Stimulated activated naive CD8-positive, alpha-beta T cell treated with anti-CD3 and anti-CD28 coated beads, Interleukin-15, amount 100 ng/mL, for 72 hours (primary cell): Measurements from ENCODE around the gene ERC2.

Source experiments
- ATAC-seq: fragments of 150-1000 bp; cut with Tn5 transposase; 2 replicates; pipeline ENCODE4 v1.10.0; 2021; ENCODE audit warnings: mild to moderate bottlenecking, moderate library complexity
- DNase-seq, 2 donors: peaks; one replicate each; pipeline ENCODE4 v3.0.0; 2021 to 2022
- H3K27ac Mint-ChIP-seq, 2 donors: one replicate each; pipeline ENCODE4 v1.8.0; 2022; ENCODE audit warnings: mild to moderate bottlenecking in 2 of 2, mixed read lengths in 2 of 2, moderate library complexity in 2 of 2
- H3K27me3 Mint-ChIP-seq: one replicate; pipeline ENCODE4 v1.8.0; 2022; ENCODE audit warnings: mixed read lengths
- H3K4me1 Mint-ChIP-seq: one replicate; pipeline ENCODE4 v1.8.0; 2022; ENCODE audit warnings: mild to moderate bottlenecking, mixed read lengths
- H3K4me3 Mint-ChIP-seq, 2 donors: one replicate each; pipeline ENCODE4 v1.8.0; 2022; ENCODE audit warnings: mild to moderate bottlenecking in 2 of 2, mixed read lengths in 2 of 2, moderate library complexity in 1 of 2
- H3K9me3 Mint-ChIP-seq, 2 donors: one replicate each; pipeline ENCODE4 v1.8.0; 2022; ENCODE audit warnings: mixed read lengths in 2 of 2

The ERC2 gene

GRCh38 chr3:55585856-55586255 is 882.4 kb downstream of the ERC2 start:
- H3K4me3 Mint-ChIP-seq = no peak overlapping the region
- H3K27ac Mint-ChIP-seq = no peak overlapping the region
- ATAC-seq = no peak
- H3K27me3 Mint-ChIP-seq = no peaks in the 10 kb centered on the region
- DNase-seq = no peak
- H3K4me1 Mint-ChIP-seq = no peaks in the 10 kb centered on the region
- H3K9me3 Mint-ChIP-seq = peaks cover 0 to 7% of the 10 kb centered on the region in 2 donors

- Mint-ChIP-seq H3K9me3 (peaks cover 0 to 7% of the 10 kb centered on the region in 2 donors), H3K27ac (peak overlapping the region in 1 of 2 donors; percentile 89), H3K27me3 (no peaks in the 10 kb centered on the region), H3K4me1 (no peaks in the 10 kb centered on the region), H3K4me3 (no peak overlapping the region)
- no peak for DNase-seq
- ATAC-seq = no peak
Measured at GRCh38 chr3:55584716-55585368, 883.4 kb downstream of the ERC2 start.

GRCh38 chr3:55584030-55584429 is 884.2 kb downstream of the ERC2 start:
- ATAC-seq (no peak), DNase-seq (no peak)
- H3K27ac Mint-ChIP-seq = no peak overlapping the region
- H3K4me1 Mint-ChIP-seq = no peaks in the 10 kb centered on the region
- H3K4me3 Mint-ChIP-seq = no peak overlapping the region
- H3K9me3 Mint-ChIP-seq = peaks cover 0 to 7% of the 10 kb centered on the region in 2 donors
- H3K27me3 Mint-ChIP-seq = no peaks in the 10 kb centered on the region

GRCh38 chr3:55583475-55583874 is 884.8 kb downstream of the ERC2 start:
- no peak overlapping the region for H3K4me3 Mint-ChIP-seq
- no peak overlapping the region for H3K27ac Mint-ChIP-seq
- DNase-seq = no peak
- H3K4me1 Mint-ChIP-seq = no peaks in the 10 kb centered on the region
- peaks cover 0 to 1% of the 10 kb centered on the region in 2 donors for H3K9me3 Mint-ChIP-seq
- no peaks in the 10 kb centered on the region for H3K27me3 Mint-ChIP-seq
- ATAC-seq = no peak

- H3K27me3 Mint-ChIP-seq = no peaks in the 10 kb centered on the region
- H3K4me3 Mint-ChIP-seq = no peak overlapping the region
- H3K27ac Mint-ChIP-seq = no peak overlapping the region
- ATAC-seq (no peak), DNase-seq (no peak)
- H3K9me3 Mint-ChIP-seq = no peaks in the 10 kb centered on the region
- H3K4me1 Mint-ChIP-seq = no peaks in the 10 kb centered on the region
Measured at GRCh38 chr3:55579496-55579895, 888.8 kb downstream of the ERC2 start.

- no peak for DNase-seq
- Mint-ChIP-seq H3K27ac (no peak overlapping the region), H3K27me3 (no peaks in the 10 kb centered on the region), H3K9me3 (no peaks in the 10 kb centered on the region), H3K4me3 (no peak overlapping the region), H3K4me1 (no peaks in the 10 kb centered on the region)
- ATAC-seq = no peak
Measured at GRCh38 chr3:55576621-55577388, 891.5 kb downstream of the ERC2 start.

GRCh38 chr3:55574671-55575070 is 893.6 kb downstream of the ERC2 start:
- Mint-ChIP-seq H3K27ac (peak overlapping the region in 1 of 2 donors; percentile 69), H3K4me3 (no peak overlapping the region), H3K27me3 (no peaks in the 10 kb centered on the region), H3K4me1 (peaks cover 6% of the 10 kb centered on the region), H3K9me3 (no peaks in the 10 kb centered on the region)
- DNase-seq (no peak), ATAC-seq (no peak)

- H3K27me3 Mint-ChIP-seq = no peaks in the 10 kb centered on the region
- DNase-seq (no peak), ATAC-seq (no peak)
- peaks cover 6% of the 10 kb centered on the region for H3K4me1 Mint-ChIP-seq
- H3K27ac Mint-ChIP-seq = no peak overlapping the region
- H3K9me3 Mint-ChIP-seq = no peaks in the 10 kb centered on the region
- no peak overlapping the region for H3K4me3 Mint-ChIP-seq
Measured at GRCh38 chr3:55572816-55573215, 895.5 kb downstream of the ERC2 start.

GRCh38 chr3:55571913-55572312 is 896.4 kb downstream of the ERC2 start:
- Mint-ChIP-seq H3K9me3 (no peaks in the 10 kb centered on the region), H3K27me3 (no peaks in the 10 kb centered on the region)

GRCh38 chr3:55571216-55571813 is 897.0 kb downstream of the ERC2 start:
- Mint-ChIP-seq H3K4me1 (peaks cover 6% of the 10 kb centered on the region), H3K27me3 (no peaks in the 10 kb centered on the region), H3K27ac (peak overlapping the region in 1 of 2 donors; percentile 57), H3K9me3 (no peaks in the 10 kb centered on the region), H3K4me3 (no peak overlapping the region)
- DNase-seq (peak in 1 of 2 donors; percentile 2), ATAC-seq (peak; percentile 48)

More at GRCh38 chr3:55571913-55572312, 896.4 kb downstream of the ERC2 start:
- Mint-ChIP-seq H3K4me3 (no peak overlapping the region), H3K4me1 (peaks cover 6% of the 10 kb centered on the region), H3K27ac (no peak overlapping the region)
- DNase-seq = no peak
- no peak for ATAC-seq

GRCh38 chr3:55570271-55570711 is 898.0 kb downstream of the ERC2 start:
- ATAC-seq (no peak), DNase-seq (no peak)
- H3K27ac Mint-ChIP-seq = peak overlapping the region in 1 of 2 donors; percentile 49
- no peak overlapping the region for H3K4me3 Mint-ChIP-seq
- H3K9me3 Mint-ChIP-seq = no peaks in the 10 kb centered on the region
- peaks cover 6% of the 10 kb centered on the region for H3K4me1 Mint-ChIP-seq
- H3K27me3 Mint-ChIP-seq = no peaks in the 10 kb centered on the region

- Mint-ChIP-seq H3K4me3 (no peak overlapping the region), H3K27me3 (no peaks in the 10 kb centered on the region), H3K4me1 (peaks cover 6% of the 10 kb centered on the region), H3K27ac (no peak overlapping the region), H3K9me3 (no peaks in the 10 kb centered on the region)
- DNase-seq (no peak), ATAC-seq (no peak)
Measured at GRCh38 chr3:55569033-55569599, 899.2 kb downstream of the ERC2 start.

GRCh38 chr3:55567615-55568014 is 900.7 kb downstream of the ERC2 start:
- ATAC-seq = no peak
- no peak for DNase-seq
- H3K4me3 Mint-ChIP-seq = no peak overlapping the region
- H3K27me3 Mint-ChIP-seq = no peaks in the 10 kb centered on the region
- peak overlapping the region in 1 of 2 donors; percentile 60 for H3K27ac Mint-ChIP-seq
- H3K9me3 Mint-ChIP-seq = no peaks in the 10 kb centered on the region
- peaks cover 6% of the 10 kb centered on the region for H3K4me1 Mint-ChIP-seq

- Mint-ChIP-seq H3K27me3 (no peaks in the 10 kb centered on the region), H3K27ac (no peak overlapping the region), H3K9me3 (no peaks in the 10 kb centered on the region), H3K4me3 (no peak overlapping the region), H3K4me1 (peaks cover 6% of the 10 kb centered on the region)
- no peak for ATAC-seq
- DNase-seq = no peak
Measured at GRCh38 chr3:55567121-55567520, 901.1 kb downstream of the ERC2 start.

- Mint-ChIP-seq H3K9me3 (no peaks in the 10 kb centered on the region), H3K27me3 (no peaks in the 10 kb centered on the region), H3K4me1 (no peaks in the 10 kb centered on the region), H3K4me3 (no peak overlapping the region), H3K27ac (no peak overlapping the region)
- no peak for ATAC-seq
- no peak for DNase-seq
Measured at GRCh38 chr3:55565521-55565920, 902.7 kb downstream of the ERC2 start.

- H3K9me3 Mint-ChIP-seq = no peaks in the 10 kb centered on the region
- H3K27ac Mint-ChIP-seq = peak overlapping the region in 1 of 2 donors; percentile 24
- H3K27me3 Mint-ChIP-seq = no peaks in the 10 kb centered on the region
- no peak overlapping the region for H3K4me3 Mint-ChIP-seq
- no peak for ATAC-seq
- H3K4me1 Mint-ChIP-seq = no peaks in the 10 kb centered on the region
- DNase-seq = no peak
Measured at GRCh38 chr3:55564726-55565125, 903.5 kb downstream of the ERC2 start.
